Gastroesophageal sphincter (tissue), 4 donors: ENCODE results near the gene CCDC83. TPM values are rescaled to one million over a fixed set of nuclear protein-coding genes. Genes with fewer than 3 reads are reported as not detected.

Experiments used
- ATAC-seq: fragments of 150-250 bp; one replicate; pipeline ENCODE4 v1.9.1; 2016; ENCODE audit warnings: mild to moderate bottlenecking, moderate library complexity
- H3K27ac ChIP-seq, 4 donors: fragments of 200-600 bp; sonication (generic) in 3 of 4; 1 replicate in 3 of 4; 2 replicates in 1 of 4; pipeline ENCODE4 v1.5.1; 2016 to 2019
- H3K27me3 ChIP-seq: fragments of 200-600 bp; sonication (generic); one replicate; pipeline ENCODE4 v1.5.1; 2019
- H3K36me3 ChIP-seq, 2 donors: fragments of 200-600 bp; sonication (generic); one replicate each; pipeline ENCODE4 v1.5.1; 2019; ENCODE audit warnings: control low read depth in 1 of 2
- H3K4me1 ChIP-seq, 3 donors: fragments of 200-600 bp; sonication (generic); 1 replicate in 2 of 3; 2 replicates in 1 of 3; pipeline ENCODE4 v1.5.1; 2016 to 2019; ENCODE audit warnings: control low read depth in 2 of 3
- H3K4me3 ChIP-seq, 2 donors: fragments of 200-600 bp; sonication (generic); one replicate each; pipeline ENCODE4 v1.5.1; 2019; ENCODE audit warnings: mild to moderate bottlenecking in 1 of 2, moderate library complexity in 1 of 2
- H3K9me3 ChIP-seq, 3 donors: fragments of 200-600 bp; sonication (generic); one replicate each; pipeline ENCODE4 v1.5.1; 2017 to 2019; ENCODE audit warnings: control low read depth in 2 of 3
- CTCF ChIP-seq, 4 experiments: fragments of 200-600 bp in 2 of 4; fragments of 450-650 bp in 2 of 4; sonication (generic) in 1 of 4; IDR thresholded peaks; one replicate each; pipeline ENCODE4 v1.5.1; 2017 to 2019; ENCODE audit warnings: antibody characterized with exemption in 4 of 4, mild to moderate bottlenecking in 2 of 4, moderate library complexity in 2 of 4
- EP300 ChIP-seq: sonication (generic); formaldehyde crosslinking; IDR thresholded peaks from one replicate; pipeline ENCODE4 v1.6.1; 2017; ENCODE audit warnings: antibody characterized with exemption, mild to moderate bottlenecking
- POLR2A ChIP-seq, 2 donors: fragments of 450-650 bp; IDR thresholded peaks; one replicate each; pipeline ENCODE4 v1.6.1; 2017; ENCODE audit warnings: antibody characterized with exemption in 2 of 2, mild to moderate bottlenecking in 2 of 2, moderate library complexity in 1 of 2
- POLR2AphosphoS5 ChIP-seq: sonication (generic); formaldehyde crosslinking; IDR thresholded peaks from one replicate; pipeline ENCODE4 v1.6.1; 2017; ENCODE audit warnings: antibody characterized with exemption
- WGBS, 2 donors: methylation state at CpG; one replicate each; pipeline ENCODE4 v1.1.5; 2018; ENCODE audit warnings: low coverage in 1 of 2; 5-methylcytosine and 5-hydroxymethylcytosine counted together
- total RNA-seq, 4 donors: library from RNA; depleted of rRNA; stranded (reverse); fragments of >200 nt; gene quantifications; one replicate each; pipeline ENCODE4 v1.1.0, GENCODE V29; 2016

Gene CCDC83
- total RNA-seq, 4 donors from 2014 or later = not detected

- no peak for TF ChIP-seq POLR2AphosphoS5
- TF ChIP-seq POLR2A (IDR thresholded peaks at IDR 0.05) = no peak
- TF ChIP-seq EP300 = no peak
- TF ChIP-seq CTCF (IDR thresholded peaks at IDR 0.05) = no peak
- no peaks in the 10 kb centered on the region for H3K9me3 ChIP-seq
- no peaks in the 10 kb centered on the region for H3K27me3 ChIP-seq
- H3K4me1 ChIP-seq = peaks cover 0 to 11% (median 2%) of the 10 kb centered on the region in 3 donors
- no peaks in the 10 kb centered on the region for H3K36me3 ChIP-seq
- H3K4me3 ChIP-seq = no peak overlapping the region
- no peak for ATAC-seq
- H3K27ac ChIP-seq = no peak overlapping the region
- 91 to 92% methylated on average over 2 to 4 of the region's 4 CpGs for WGBS, 2 donors
Measured at GRCh38 chr11:85815186-85815931, 39.8 kb upstream of the CCDC83 start.

- Histone ChIP-seq H3K4me3 (no peak overlapping the region), H3K36me3 (no peaks in the 10 kb centered on the region), H3K9me3 (no peaks in the 10 kb centered on the region), H3K27ac (no peak overlapping the region), H3K4me1 (no peaks in the 10 kb centered on the region), H3K27me3 (no peaks in the 10 kb centered on the region)
- TF ChIP-seq CTCF (IDR thresholded peaks at IDR 0.05) (no peak), EP300 (no peak), POLR2A (IDR thresholded peaks at IDR 0.05) (no peak), POLR2AphosphoS5 (no peak)
- ATAC-seq = no peak
Measured at GRCh38 chr11:85819441-85819840, 35.7 kb upstream of the CCDC83 start.

- ATAC-seq = no peak
- Histone ChIP-seq H3K36me3 (no peaks in the 10 kb centered on the region), H3K27ac (no peak overlapping the region), H3K4me1 (no peaks in the 10 kb centered on the region), H3K9me3 (no peaks in the 10 kb centered on the region), H3K4me3 (no peak overlapping the region), H3K27me3 (no peaks in the 10 kb centered on the region)
- TF ChIP-seq POLR2AphosphoS5 = no peak
- TF ChIP-seq EP300 = no peak
- no peak for TF ChIP-seq CTCF (IDR thresholded peaks at IDR 0.05)
- TF ChIP-seq POLR2A (IDR thresholded peaks at IDR 0.05) = no peak
- 63 to 100% methylated on average over 1 of the region's 1 CpG for WGBS, 2 donors
Measured at GRCh38 chr11:85821636-85822035, 33.5 kb upstream of the CCDC83 start.

- Histone ChIP-seq H3K27me3 (no peaks in the 10 kb centered on the region), H3K4me3 (no peak overlapping the region), H3K36me3 (no peaks in the 10 kb centered on the region), H3K9me3 (no peaks in the 10 kb centered on the region), H3K4me1 (peaks cover 0 to 8% (median 0%) of the 10 kb centered on the region in 3 donors), H3K27ac (no peak overlapping the region)
- no peak for ATAC-seq
- no peak for TF ChIP-seq POLR2A (IDR thresholded peaks at IDR 0.05)
- TF ChIP-seq POLR2AphosphoS5 = no peak
- no peak for TF ChIP-seq CTCF (IDR thresholded peaks at IDR 0.05)
- TF ChIP-seq EP300 = no peak
- WGBS, 2 donors = 84 to 100% methylated on average over 3 of the region's 3 CpGs
Measured at GRCh38 chr11:85822814-85823213, 32.4 kb upstream of the CCDC83 start.

GRCh38 chr11:85823816-85824215 lies 31.4 kb upstream of the CCDC83 start:
- WGBS, 2 donors = 92 to 97% methylated on average over 2 of the region's 2 CpGs
- H3K9me3 ChIP-seq = no peaks in the 10 kb centered on the region
- no peak for TF ChIP-seq POLR2A (IDR thresholded peaks at IDR 0.05)
- no peak for TF ChIP-seq POLR2AphosphoS5
- no peak for TF ChIP-seq CTCF (IDR thresholded peaks at IDR 0.05)
- no peak for TF ChIP-seq EP300
- H3K4me3 ChIP-seq = no peak overlapping the region
- no peaks in the 10 kb centered on the region for H3K36me3 ChIP-seq
- peaks cover 0 to 11% (median 0%) of the 10 kb centered on the region in 3 donors for H3K4me1 ChIP-seq
- no peak for ATAC-seq
- H3K27ac ChIP-seq = no peak overlapping the region
- H3K27me3 ChIP-seq = no peaks in the 10 kb centered on the region
